Upper lobe of left lung (tissue), 4 donors: ENCODE data around the gene CAMSAP3.

Experiments
- POLR2A ChIP-seq, 4 donors: fragments of 450-650 bp; IDR thresholded peaks; one replicate each; pipeline ENCODE4 v1.5.1; 2016 to 2017; ENCODE audit warnings: antibody characterized with exemption in 4 of 4, mild to moderate bottlenecking in 2 of 4
- TF ChIP-seq, protein P1 (sequence below), 6 experiments: fragments of 450-650 bp in 4 of 6; fragments of 200-600 bp in 2 of 6; sonication (generic) in 2 of 6; IDR thresholded peaks; one replicate each; pipeline ENCODE4 v1.5.1; 2016 to 2019; ENCODE audit warnings: antibody characterized with exemption in 6 of 6

- TF ChIP-seq, protein P1, sequence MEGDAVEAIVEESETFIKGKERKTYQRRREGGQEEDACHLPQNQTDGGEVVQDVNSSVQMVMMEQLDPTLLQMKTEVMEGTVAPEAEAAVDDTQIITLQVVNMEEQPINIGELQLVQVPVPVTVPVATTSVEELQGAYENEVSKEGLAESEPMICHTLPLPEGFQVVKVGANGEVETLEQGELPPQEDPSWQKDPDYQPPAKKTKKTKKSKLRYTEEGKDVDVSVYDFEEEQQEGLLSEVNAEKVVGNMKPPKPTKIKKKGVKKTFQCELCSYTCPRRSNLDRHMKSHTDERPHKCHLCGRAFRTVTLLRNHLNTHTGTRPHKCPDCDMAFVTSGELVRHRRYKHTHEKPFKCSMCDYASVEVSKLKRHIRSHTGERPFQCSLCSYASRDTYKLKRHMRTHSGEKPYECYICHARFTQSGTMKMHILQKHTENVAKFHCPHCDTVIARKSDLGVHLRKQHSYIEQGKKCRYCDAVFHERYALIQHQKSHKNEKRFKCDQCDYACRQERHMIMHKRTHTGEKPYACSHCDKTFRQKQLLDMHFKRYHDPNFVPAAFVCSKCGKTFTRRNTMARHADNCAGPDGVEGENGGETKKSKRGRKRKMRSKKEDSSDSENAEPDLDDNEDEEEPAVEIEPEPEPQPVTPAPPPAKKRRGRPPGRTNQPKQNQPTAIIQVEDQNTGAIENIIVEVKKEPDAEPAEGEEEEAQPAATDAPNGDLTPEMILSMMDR (IDR thresholded peaks at IDR 0.05), result no peak
- no peak for TF ChIP-seq POLR2A (IDR thresholded peaks at IDR 0.05)
Observed at GRCh38 chr19:7620442-7621412, 25.1 kb downstream of the CAMSAP3 start.
